Naive thymus-derived CD4-positive, alpha-beta T cell (primary cell): ENCODE results near the gene CBY2. TPM values are rescaled to one million over a fixed set of nuclear protein-coding genes. Genes with fewer than 3 reads are reported as not detected.

ENCODE experiments used
- polyA plus RNA-seq, 2 donors: library from polyadenylated mRNA; unstranded; fragments of 300-500 nt; fragmentation: Illumina TruSeq; gene quantifications; one replicate each; pipeline ENCODE4 v1.2.3, GENCODE V29; 2021
- total RNA-seq, 6 experiments: library from RNA in 5 of 6; stranded (reverse) in 5 of 6; gene quantifications; 1 replicate in 5 of 6; 2 replicates in 1 of 6; pipeline ENCODE4 v1.2.3 and lab custom pipeline; 2021 to 2026

CBY2 gene
- total and polyA plus RNA-seq, 7 experiments from 2014 or later, result 0.40 TPM; not detected in 6

Other genes with a start within 250 kb of the CBY2 start
- gene COG3, start 237.4 kb upstream of the CBY2 start, total RNA-seq, result 10 to 100 TPM; 29.7 to 50.1 (median 43.4) TPM
- 10 to 100 TPM; 26.5 to 31.2 TPM for gene COG3, start 237.4 kb upstream of the CBY2 start, polyA plus RNA-seq
- not detected for gene ERICH6B, start 86.6 kb upstream of the CBY2 start, total RNA-seq
- not detected for gene ERICH6B, start 86.6 kb upstream of the CBY2 start, polyA plus RNA-seq
- gene SIAH3, start 149.4 kb downstream of the CBY2 start, total RNA-seq, result 1 to 10 TPM in 2 of 5 experiments, under 1 TPM in 3; 0.15 to 2.6 (median 0.61) TPM
- under 1 TPM; 0.13 to 0.17 TPM for gene SIAH3, start 149.4 kb downstream of the CBY2 start, polyA plus RNA-seq